Body of pancreas (tissue), 4 donors: ENCODE data around the gene NSL1.

Experiments
- POLR2A ChIP-seq, 3 donors: fragments of 450-650 bp; IDR thresholded peaks; one replicate each; pipeline ENCODE4 v1.6.1; 2016; ENCODE audit warnings: antibody characterized with exemption in 3 of 3, mild to moderate bottlenecking in 2 of 3
- TF ChIP-seq, protein P1 (sequence below), 7 experiments: fragments of 450-650 bp in 4 of 7; fragments of 200-600 bp in 3 of 7; sonication (generic) in 3 of 7; IDR thresholded peaks; one replicate each; pipeline ENCODE4 v1.5.1; 2016 to 2019; ENCODE audit warnings: antibody characterized with exemption in 7 of 7

DNA sequence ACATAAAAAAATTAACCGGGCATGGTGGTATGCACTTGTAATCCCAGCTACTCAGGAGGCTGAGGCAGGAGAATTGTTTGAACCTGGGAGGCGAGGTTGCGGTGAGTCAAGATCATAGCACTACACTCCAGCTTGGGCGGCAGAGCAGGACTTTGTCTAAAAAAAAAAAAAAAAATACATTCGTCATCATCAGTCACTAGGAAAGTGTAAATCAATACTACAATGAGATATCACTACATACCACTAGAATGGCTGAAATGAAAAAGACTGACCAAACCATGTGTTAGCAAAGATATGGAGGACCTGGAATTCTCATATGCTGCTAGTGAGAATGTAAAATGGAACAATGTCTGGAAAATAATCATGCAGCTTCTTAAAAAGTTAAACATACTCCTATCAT is 46.6 kb upstream of the NSL1 start:
- TF ChIP-seq, protein P1, sequence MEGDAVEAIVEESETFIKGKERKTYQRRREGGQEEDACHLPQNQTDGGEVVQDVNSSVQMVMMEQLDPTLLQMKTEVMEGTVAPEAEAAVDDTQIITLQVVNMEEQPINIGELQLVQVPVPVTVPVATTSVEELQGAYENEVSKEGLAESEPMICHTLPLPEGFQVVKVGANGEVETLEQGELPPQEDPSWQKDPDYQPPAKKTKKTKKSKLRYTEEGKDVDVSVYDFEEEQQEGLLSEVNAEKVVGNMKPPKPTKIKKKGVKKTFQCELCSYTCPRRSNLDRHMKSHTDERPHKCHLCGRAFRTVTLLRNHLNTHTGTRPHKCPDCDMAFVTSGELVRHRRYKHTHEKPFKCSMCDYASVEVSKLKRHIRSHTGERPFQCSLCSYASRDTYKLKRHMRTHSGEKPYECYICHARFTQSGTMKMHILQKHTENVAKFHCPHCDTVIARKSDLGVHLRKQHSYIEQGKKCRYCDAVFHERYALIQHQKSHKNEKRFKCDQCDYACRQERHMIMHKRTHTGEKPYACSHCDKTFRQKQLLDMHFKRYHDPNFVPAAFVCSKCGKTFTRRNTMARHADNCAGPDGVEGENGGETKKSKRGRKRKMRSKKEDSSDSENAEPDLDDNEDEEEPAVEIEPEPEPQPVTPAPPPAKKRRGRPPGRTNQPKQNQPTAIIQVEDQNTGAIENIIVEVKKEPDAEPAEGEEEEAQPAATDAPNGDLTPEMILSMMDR (IDR thresholded peaks at IDR 0.05), result no peak
- no peak for TF ChIP-seq POLR2A (IDR thresholded peaks at IDR 0.05)
